Neural cell (in vitro differentiated cells): Measurements from ENCODE around the gene FNBP1. TPM values are rescaled to one million over a fixed set of nuclear protein-coding genes. Genes with fewer than 3 reads are reported as not detected.

ENCODE experiments used
- H2AFZ ChIP-seq: fragments of 200-600, 300-800 bp; sonication (generic), shearing (Covaris generic); 2 replicates; pipeline ENCODE4 v1.6.0; 2014; ENCODE audit warnings: low read depth, mild to moderate bottlenecking, antibody characterized with exemption, low read length, moderate library complexity
- H3F3A ChIP-seq: fragments of 200-600 bp; shearing (Covaris generic); 2 replicates; pipeline ENCODE4 v1.6.1; 2016; ENCODE audit warnings: mild to moderate bottlenecking, moderate library complexity, mixed read lengths, antibody characterized with exemption, low read length; ENCODE audit not compliant: insufficient read depth, poor library complexity, severe bottlenecking
- H3K27ac ChIP-seq: fragments of 200-600, 300-800 bp; sonication (generic), shearing (Covaris generic); 2 replicates; pipeline ENCODE4 v1.5.1; 2014; ENCODE audit warnings: mild to moderate bottlenecking, low read length, moderate library complexity
- H3K27me3 ChIP-seq: fragments of 300-800, 200-600 bp; sonication (generic), shearing (Covaris generic); 2 replicates; pipeline ENCODE4 v1.6.0; 2014; ENCODE audit warnings: mild to moderate bottlenecking, low read depth, low read length, moderate library complexity; ENCODE audit not compliant: insufficient read depth
- H3K36me3 ChIP-seq: fragments of 300-800, 200-600 bp; sonication (generic), shearing (Covaris generic); 2 replicates; pipeline ENCODE4 v1.5.1; 2014; ENCODE audit warnings: mild to moderate bottlenecking, antibody characterized with exemption, low read length, moderate library complexity; ENCODE audit not compliant: insufficient read depth
- H3K4me2 ChIP-seq: fragments of 300-800, 200-600 bp; sonication (generic), shearing (Covaris generic); 2 replicates; pipeline ENCODE4 v1.6.0; 2014; ENCODE audit warnings: mild to moderate bottlenecking, low read length
- H3K4me3 ChIP-seq: fragments of 300-800, 200-600 bp; sonication (generic), shearing (Covaris generic); 2 replicates; pipeline ENCODE4 v1.5.1; 2014; ENCODE audit warnings: mild to moderate bottlenecking, low read length, moderate library complexity
- H3K79me2 ChIP-seq: fragments of 200-600 bp; shearing (Covaris generic); replicated peaks from 2 replicates; pipeline ENCODE4 v1.6.0; 2014; ENCODE audit warnings: mild to moderate bottlenecking, low read length, moderate library complexity; ENCODE audit not compliant: insufficient read depth
- H3K9ac ChIP-seq: fragments of 300-800, 200-600 bp; sonication (generic), shearing (Covaris generic); 2 replicates; pipeline ENCODE4 v1.6.1; 2016; ENCODE audit warnings: mild to moderate bottlenecking, low read length, mixed read lengths
- H3K9me2 ChIP-seq: fragments of 200-600 bp; shearing (Covaris generic); 2 replicates; pipeline ENCODE4 v1.6.1; 2016; ENCODE audit warnings: mild to moderate bottlenecking, low read length, mixed read lengths; ENCODE audit not compliant: insufficient read depth
- H3K9me3 ChIP-seq: fragments of 200-600, 300-800 bp; sonication (generic), shearing (Covaris generic); 2 replicates; pipeline ENCODE4 v1.6.1; 2016; ENCODE audit warnings: mild to moderate bottlenecking, mixed run types, low read length, moderate library complexity, mixed read lengths
- H4K20me1 ChIP-seq: fragments of 200-600 bp; shearing (Covaris generic); 2 replicates; pipeline ENCODE4 v1.6.1; 2016; ENCODE audit warnings: mild to moderate bottlenecking, mixed run types; ENCODE audit not compliant: insufficient read depth
- EP300 ChIP-seq: fragments of 450-650 bp; conservative IDR thresholded peaks from 2 replicates; pipeline ENCODE4 v1.6.1; 2014; ENCODE audit warnings: antibody characterized with exemption, mild to moderate bottlenecking, moderate library complexity; ENCODE audit not compliant: poor library complexity, severe bottlenecking
- EZH2 ChIP-seq: fragments of 200-600, 300-800 bp; shearing (Covaris generic), sonication (generic); IDR thresholded peaks from 2 replicates; pipeline ENCODE4 v1.6.1; 2014; ENCODE audit warnings: antibody characterized with exemption, low read length, borderline replicate concordance, mild to moderate bottlenecking; ENCODE audit not compliant: insufficient read depth, poor library complexity, severe bottlenecking
- MXI1 ChIP-seq: fragments of 450-650 bp; conservative IDR thresholded peaks from 2 replicates; pipeline ENCODE4 v1.6.1; 2014; ENCODE audit warnings: antibody characterized with exemption, mild to moderate bottlenecking; ENCODE audit not compliant: poor library complexity, severe bottlenecking
- POLR2AphosphoS5 ChIP-seq: IDR thresholded peaks from 2 replicates; pipeline ENCODE4 v1.6.1; 2012
- RAD21 ChIP-seq: fragments of 450-650 bp; conservative IDR thresholded peaks from 2 replicates; pipeline ENCODE4 v1.6.1; 2014; ENCODE audit warnings: antibody characterized with exemption, mild to moderate bottlenecking, moderate library complexity
- SMC3 ChIP-seq: fragments of 450-650 bp; conservative IDR thresholded peaks from 2 replicates; pipeline ENCODE4 v1.6.1; 2014; ENCODE audit warnings: antibody characterized with exemption, mild to moderate bottlenecking, moderate library complexity; ENCODE audit not compliant: poor library complexity
- TAF1 ChIP-seq: IDR thresholded peaks from 2 replicates; pipeline ENCODE4 v1.6.1; 2012; ENCODE audit warnings: low read depth
- polyA plus RNA-seq: library from polyadenylated mRNA; depleted of rRNA; stranded (reverse); fragments of >200 nt; gene quantifications from 2 replicates; pipeline ENCODE4 v1.2.3, GENCODE V29; 2014
- TF ChIP-seq, protein P1 (sequence below): fragments of 450-650 bp; IDR thresholded peaks from 2 replicates; pipeline ENCODE4 v1.5.1; 2014; ENCODE audit warnings: antibody characterized with exemption, mild to moderate bottlenecking, moderate library complexity; ENCODE audit not compliant: poor library complexity, severe bottlenecking
- TF ChIP-seq, protein P2 (sequence below): IDR thresholded peaks from 2 replicates; pipeline ENCODE4 v1.6.1; 2012; ENCODE audit warnings: borderline replicate concordance

The FNBP1 gene
- polyA plus RNA-seq, 1 donor from 2014 or later: 16.6 TPM

- Histone ChIP-seq H3K79me2 (no peaks in the 10 kb centered on the region), H3K9me2 (no peaks in the 10 kb centered on the region), H3K4me3 (no peak overlapping the region), H3K36me3 (no peaks in the 10 kb centered on the region), H3K9ac (no peak overlapping the region), H3K27ac (no peak overlapping the region), H3K9me3 (no peaks in the 10 kb centered on the region), H3K27me3 (no peaks in the 10 kb centered on the region), H2AFZ (no peak overlapping the region), H4K20me1 (no peaks in the 10 kb centered on the region), H3K4me2 (no peak overlapping the region), H3F3A (no peaks in the 10 kb centered on the region)
- TF ChIP-seq MXI1 (no peak), EP300 (no peak), EZH2 (no peak), RAD21 (no peak), TAF1 (no peak)
- TF ChIP-seq, protein P1, sequence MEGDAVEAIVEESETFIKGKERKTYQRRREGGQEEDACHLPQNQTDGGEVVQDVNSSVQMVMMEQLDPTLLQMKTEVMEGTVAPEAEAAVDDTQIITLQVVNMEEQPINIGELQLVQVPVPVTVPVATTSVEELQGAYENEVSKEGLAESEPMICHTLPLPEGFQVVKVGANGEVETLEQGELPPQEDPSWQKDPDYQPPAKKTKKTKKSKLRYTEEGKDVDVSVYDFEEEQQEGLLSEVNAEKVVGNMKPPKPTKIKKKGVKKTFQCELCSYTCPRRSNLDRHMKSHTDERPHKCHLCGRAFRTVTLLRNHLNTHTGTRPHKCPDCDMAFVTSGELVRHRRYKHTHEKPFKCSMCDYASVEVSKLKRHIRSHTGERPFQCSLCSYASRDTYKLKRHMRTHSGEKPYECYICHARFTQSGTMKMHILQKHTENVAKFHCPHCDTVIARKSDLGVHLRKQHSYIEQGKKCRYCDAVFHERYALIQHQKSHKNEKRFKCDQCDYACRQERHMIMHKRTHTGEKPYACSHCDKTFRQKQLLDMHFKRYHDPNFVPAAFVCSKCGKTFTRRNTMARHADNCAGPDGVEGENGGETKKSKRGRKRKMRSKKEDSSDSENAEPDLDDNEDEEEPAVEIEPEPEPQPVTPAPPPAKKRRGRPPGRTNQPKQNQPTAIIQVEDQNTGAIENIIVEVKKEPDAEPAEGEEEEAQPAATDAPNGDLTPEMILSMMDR: no peak
- TF ChIP-seq, protein P2, sequence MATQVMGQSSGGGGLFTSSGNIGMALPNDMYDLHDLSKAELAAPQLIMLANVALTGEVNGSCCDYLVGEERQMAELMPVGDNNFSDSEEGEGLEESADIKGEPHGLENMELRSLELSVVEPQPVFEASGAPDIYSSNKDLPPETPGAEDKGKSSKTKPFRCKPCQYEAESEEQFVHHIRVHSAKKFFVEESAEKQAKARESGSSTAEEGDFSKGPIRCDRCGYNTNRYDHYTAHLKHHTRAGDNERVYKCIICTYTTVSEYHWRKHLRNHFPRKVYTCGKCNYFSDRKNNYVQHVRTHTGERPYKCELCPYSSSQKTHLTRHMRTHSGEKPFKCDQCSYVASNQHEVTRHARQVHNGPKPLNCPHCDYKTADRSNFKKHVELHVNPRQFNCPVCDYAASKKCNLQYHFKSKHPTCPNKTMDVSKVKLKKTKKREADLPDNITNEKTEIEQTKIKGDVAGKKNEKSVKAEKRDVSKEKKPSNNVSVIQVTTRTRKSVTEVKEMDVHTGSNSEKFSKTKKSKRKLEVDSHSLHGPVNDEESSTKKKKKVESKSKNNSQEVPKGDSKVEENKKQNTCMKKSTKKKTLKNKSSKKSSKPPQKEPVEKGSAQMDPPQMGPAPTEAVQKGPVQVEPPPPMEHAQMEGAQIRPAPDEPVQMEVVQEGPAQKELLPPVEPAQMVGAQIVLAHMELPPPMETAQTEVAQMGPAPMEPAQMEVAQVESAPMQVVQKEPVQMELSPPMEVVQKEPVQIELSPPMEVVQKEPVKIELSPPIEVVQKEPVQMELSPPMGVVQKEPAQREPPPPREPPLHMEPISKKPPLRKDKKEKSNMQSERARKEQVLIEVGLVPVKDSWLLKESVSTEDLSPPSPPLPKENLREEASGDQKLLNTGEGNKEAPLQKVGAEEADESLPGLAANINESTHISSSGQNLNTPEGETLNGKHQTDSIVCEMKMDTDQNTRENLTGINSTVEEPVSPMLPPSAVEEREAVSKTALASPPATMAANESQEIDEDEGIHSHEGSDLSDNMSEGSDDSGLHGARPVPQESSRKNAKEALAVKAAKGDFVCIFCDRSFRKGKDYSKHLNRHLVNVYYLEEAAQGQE: no peak
These were observed 119.4 kb downstream of the FNBP1 start for GRCh38 chr9:129923589-129923988.

DNA sequence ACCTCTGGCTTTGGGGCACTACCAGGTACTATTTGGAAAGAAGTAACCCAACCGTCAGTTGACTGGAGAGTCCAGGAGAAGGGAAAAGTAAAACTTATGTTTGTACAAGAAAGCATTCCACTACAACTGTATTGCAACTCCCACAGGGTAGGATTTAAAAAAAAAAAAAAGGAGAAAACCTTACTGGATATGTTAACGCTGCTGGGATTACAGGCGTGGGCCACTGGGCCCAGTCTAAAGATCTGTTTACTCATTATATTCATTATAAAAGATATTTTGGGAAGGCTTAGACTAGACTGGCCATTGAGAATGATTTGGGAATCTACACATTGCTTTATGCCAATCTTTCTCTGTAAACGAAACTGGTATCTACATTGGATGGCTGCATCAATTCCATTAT, 121.1 kb downstream of the FNBP1 start:
- Histone ChIP-seq H3K79me2 (no peaks in the 10 kb centered on the region), H3F3A (no peaks in the 10 kb centered on the region), H3K9me3 (no peaks in the 10 kb centered on the region), H3K4me3 (no peak overlapping the region), H3K27me3 (no peaks in the 10 kb centered on the region), H3K27ac (no peak overlapping the region), H3K4me2 (no peak overlapping the region), H3K36me3 (no peaks in the 10 kb centered on the region), H3K9ac (no peak overlapping the region), H4K20me1 (no peaks in the 10 kb centered on the region), H2AFZ (no peak overlapping the region), H3K9me2 (no peaks in the 10 kb centered on the region)
- TF ChIP-seq, protein P2: no peak
- no peak for TF ChIP-seq SMC3
- no peak for TF ChIP-seq EP300
- TF ChIP-seq MXI1: no peak
- no peak for TF ChIP-seq POLR2AphosphoS5
- no peak for TF ChIP-seq TAF1
- no peak for TF ChIP-seq EZH2
- TF ChIP-seq, protein P1: no peak
- TF ChIP-seq RAD21: no peak
